ENCODE data around the gene INPP4B. TPM values are rescaled to one million over a fixed set of nuclear protein-coding genes. Genes with fewer than 3 reads are reported as not detected.

Gene INPP4B
- total RNA-seq, 4 donors from 2014 or later: 38.9 to 48.7 (median 44.2) TPM

DNA sequence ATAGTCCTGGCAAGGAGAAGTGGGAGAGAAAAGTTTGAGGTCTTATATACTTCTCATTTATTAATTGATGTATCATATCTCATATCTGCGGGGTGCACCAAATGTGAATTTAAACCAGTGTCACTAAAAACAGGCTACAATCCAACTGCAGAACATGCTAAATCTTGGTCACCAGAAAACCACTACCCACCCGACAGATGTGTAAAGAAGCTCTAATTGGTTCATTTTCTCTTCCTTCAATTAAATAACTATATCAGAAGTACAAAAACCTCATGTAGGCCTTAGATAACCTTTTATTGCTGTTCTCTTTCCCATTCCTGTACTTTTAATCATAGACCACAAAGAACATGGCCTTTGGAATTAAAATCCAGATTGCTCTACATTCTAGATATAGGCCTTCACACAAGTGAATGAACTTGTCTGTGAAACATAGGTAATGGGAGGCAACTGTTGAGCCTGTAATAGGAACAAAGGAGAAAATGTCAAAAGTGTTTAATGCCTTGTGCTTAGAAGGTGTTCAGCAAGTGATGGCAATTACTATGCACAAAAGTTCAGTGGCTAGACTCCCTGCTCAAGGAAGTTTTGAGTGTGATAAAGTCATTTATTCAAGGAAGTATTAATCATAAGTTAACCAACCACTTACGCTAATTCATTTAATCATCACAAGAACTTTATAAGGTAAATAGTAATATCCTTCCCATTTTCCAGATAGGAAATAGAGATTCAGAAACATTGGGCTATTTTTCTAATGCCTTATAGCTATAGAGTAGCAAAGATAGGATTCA, 425.6 kb downstream of the INPP4B start:
- H3K36me3 ChIP-seq: no peaks in the 10 kb centered on the region
- no peaks in the 10 kb centered on the region for H3K27me3 ChIP-seq
- no peaks in the 10 kb centered on the region for H3K9me3 ChIP-seq
- H3K4me3 ChIP-seq: no peak overlapping the region
- TF ChIP-seq CTCF (IDR thresholded peaks at IDR 0.05) (no peak), POLR2A (IDR thresholded peaks at IDR 0.05) (no peak)
- no peak overlapping the region for H3K27ac ChIP-seq
- no peaks in the 10 kb centered on the region for H3K4me1 ChIP-seq
- DNase-seq: no peak

GRCh38 chr4:142419712-142420111, 426.4 kb downstream of the INPP4B start:
- Histone ChIP-seq H3K27ac (no peak overlapping the region), H3K4me3 (no peak overlapping the region), H3K36me3 (no peaks in the 10 kb centered on the region), H3K27me3 (no peaks in the 10 kb centered on the region), H3K4me1 (no peaks in the 10 kb centered on the region), H3K9me3 (no peaks in the 10 kb centered on the region)
- no peak for DNase-seq
- TF ChIP-seq POLR2A (IDR thresholded peaks at IDR 0.05) (no peak), CTCF (IDR thresholded peaks at IDR 0.05) (no peak)

GRCh38 chr4:142418697-142419096, 427.4 kb downstream of the INPP4B start:
- H3K9me3 ChIP-seq: no peaks in the 10 kb centered on the region
- H3K4me3 ChIP-seq: no peak overlapping the region
- no peak overlapping the region for H3K27ac ChIP-seq
- no peak for DNase-seq
- no peaks in the 10 kb centered on the region for H3K36me3 ChIP-seq
- no peak for TF ChIP-seq CTCF (IDR thresholded peaks at IDR 0.05)
- no peak for TF ChIP-seq POLR2A (IDR thresholded peaks at IDR 0.05)
- H3K4me1 ChIP-seq: no peaks in the 10 kb centered on the region
- no peaks in the 10 kb centered on the region for H3K27me3 ChIP-seq

DNA sequence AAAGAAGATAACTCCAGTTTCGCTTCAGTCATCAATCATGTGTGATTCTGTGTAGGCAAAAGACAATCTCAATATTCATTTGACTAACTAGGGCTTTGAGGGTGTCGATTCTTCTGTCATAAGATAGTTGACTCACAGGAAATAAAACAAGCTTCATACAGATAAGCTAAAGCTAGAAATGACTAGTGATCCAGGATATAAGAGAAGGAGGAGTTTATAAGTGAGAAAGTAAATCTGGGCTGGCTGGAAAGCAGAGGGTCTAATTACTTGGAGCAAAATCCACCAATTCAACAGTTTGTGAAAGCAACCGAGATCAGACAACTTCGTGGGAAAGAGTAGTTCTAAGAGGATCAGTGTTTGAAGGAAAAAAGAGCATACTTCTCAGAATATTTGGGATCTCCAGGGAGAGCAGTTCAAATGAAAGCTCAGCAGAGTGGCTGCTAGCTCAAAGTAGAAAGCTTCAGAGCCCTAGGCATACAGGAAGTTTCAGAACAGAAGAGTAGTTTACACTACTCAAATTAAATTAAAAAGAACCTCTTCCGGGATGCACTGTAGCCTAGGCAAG, 429.3 kb downstream of the INPP4B start:
- Histone ChIP-seq H3K4me1 (no peaks in the 10 kb centered on the region), H3K36me3 (no peaks in the 10 kb centered on the region), H3K27me3 (no peaks in the 10 kb centered on the region), H3K9me3 (no peaks in the 10 kb centered on the region), H3K27ac (peak overlapping the region in 3 of 4 donors; percentile 2 to 43 (median 16)), H3K4me3 (no peak overlapping the region)
- DNase-seq: no peak
- no peak for TF ChIP-seq POLR2A (IDR thresholded peaks at IDR 0.05)
- no peak for TF ChIP-seq CTCF (IDR thresholded peaks at IDR 0.05)

DNA sequence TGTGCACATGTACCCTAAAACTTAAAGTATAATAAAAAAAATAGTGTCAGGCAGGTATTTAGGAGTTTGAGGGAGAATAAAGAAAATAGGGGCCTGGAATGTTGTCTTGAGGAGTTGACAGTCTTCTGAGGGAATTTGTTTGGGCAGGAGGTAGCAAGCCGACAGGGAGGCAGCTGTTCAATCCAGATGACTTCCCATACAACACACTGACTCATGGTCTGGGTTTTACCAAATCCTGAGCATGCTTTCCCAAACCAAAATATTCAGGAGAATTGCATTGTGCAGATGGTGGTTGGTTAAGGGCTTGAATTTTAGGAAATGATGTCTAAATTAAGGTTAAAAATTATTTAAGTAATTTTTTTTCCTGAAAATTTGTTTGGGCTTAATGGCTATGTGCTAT, 430.0 kb downstream of the INPP4B start:
- Histone ChIP-seq H3K4me1 (no peaks in the 10 kb centered on the region), H3K36me3 (no peaks in the 10 kb centered on the region), H3K27ac (no peak overlapping the region), H3K27me3 (no peaks in the 10 kb centered on the region), H3K4me3 (no peak overlapping the region), H3K9me3 (no peaks in the 10 kb centered on the region)
- no peak for DNase-seq
- TF ChIP-seq CTCF (IDR thresholded peaks at IDR 0.05) (no peak), POLR2A (IDR thresholded peaks at IDR 0.05) (no peak)

All from Peyer's patch (tissue), 4 donors.